ENCODE measurements around the gene AP2B1. TPM values are rescaled to one million over a fixed set of nuclear protein-coding genes. Genes with fewer than 3 reads are reported as not detected.

The AP2B1 gene
- total RNA-seq, 1 donor from 2014 or later, result 229 TPM

DNA sequence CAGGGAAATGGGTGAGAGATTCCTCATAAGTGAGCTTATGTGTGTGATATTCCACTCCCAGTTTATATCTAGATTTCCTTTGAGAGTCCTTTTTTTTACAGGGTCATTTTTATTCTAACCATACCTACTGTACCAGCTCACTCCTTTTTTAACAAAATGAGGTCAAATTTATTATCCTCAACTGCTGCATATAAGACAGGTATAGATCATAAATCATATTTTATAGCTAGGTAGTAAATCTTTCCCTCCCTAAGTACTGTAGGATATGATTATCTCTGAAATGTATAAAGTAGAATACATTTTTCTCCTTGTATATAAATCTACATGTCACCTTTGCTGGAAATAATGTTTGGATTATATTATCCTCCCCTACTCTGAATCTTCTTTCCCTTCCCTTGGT is 31.5 kb downstream of the AP2B1 start:
- intact Hi-C loops (cut with micrococcal nuclease), result no loop called here

- intact Hi-C loops (cut with micrococcal nuclease), result no loop called here
Observed at GRCh38 chr17:35621768-35622167, 34.6 kb downstream of the AP2B1 start.

GRCh38 chr17:35627417-35627816 is 40.3 kb downstream of the AP2B1 start:
- intact Hi-C loops (cut with micrococcal nuclease), result no loop called here

DNA sequence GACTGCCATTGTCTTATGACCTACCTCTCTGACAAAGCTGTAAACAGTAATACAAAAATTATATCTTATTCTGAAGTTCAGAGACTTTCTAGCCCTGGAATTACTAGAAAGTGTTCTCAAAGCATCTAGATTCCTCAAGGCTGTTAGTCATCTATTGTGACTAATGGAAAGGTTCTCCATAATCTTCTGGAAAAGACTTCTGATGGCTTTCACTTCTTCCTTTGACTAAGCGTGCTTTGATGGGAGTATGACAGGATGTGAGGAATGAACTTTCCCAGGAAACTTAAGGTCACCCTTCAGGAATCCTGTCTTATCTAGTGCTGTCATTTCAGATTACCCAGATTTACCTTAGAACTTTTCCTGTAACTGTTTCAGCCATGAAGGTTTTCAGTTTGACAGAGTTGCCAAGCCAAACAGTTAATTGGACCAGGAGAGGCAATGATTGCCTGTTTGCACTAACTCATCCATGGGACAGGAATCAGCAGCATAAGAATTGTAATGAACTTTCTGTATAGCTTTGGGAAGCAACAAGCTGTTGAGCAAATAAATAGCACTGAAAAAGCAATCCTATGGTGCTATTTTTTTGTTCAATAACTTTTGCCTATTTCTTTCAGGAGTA is 43.5 kb downstream of the AP2B1 start:
- intact Hi-C loops (cut with micrococcal nuclease), result loop anchor here (10.0 kb wide), 1 partner anchor 56 kb away; the partner anchor contains the start of gene PEX12

GRCh38 chr17:35641032-35641431 is 53.9 kb downstream of the AP2B1 start:
- intact Hi-C loops (cut with micrococcal nuclease), result no loop called here

- intact Hi-C loops (cut with micrococcal nuclease), result no loop called here
Observed at GRCh38 chr17:35645923-35646322, 58.8 kb downstream of the AP2B1 start.

GRCh38 chr17:35651467-35651866 is 64.3 kb downstream of the AP2B1 start:
- intact Hi-C loops (cut with micrococcal nuclease), result no loop called here

- intact Hi-C loops (cut with micrococcal nuclease), result no loop called here
Observed at GRCh38 chr17:35653619-35654361, 66.7 kb downstream of the AP2B1 start.

DNA sequence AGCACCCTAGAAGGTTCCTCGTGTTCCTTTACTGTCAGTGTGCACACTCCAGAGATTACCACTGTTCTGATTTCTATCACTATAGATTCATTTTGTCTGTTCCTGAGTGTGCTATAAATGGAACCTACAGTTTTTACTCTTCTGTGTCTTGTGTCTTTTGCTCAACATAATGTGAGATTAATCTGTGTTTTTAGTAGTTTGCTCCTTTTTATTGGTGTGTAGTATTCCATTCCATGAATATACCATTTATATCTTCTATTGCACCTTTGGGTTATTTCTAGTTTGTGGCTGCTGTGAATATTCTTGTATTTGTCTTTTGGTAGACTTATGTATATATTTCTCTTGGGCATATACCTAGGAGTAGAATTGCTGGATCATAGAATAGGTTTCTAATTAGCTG is 68.2 kb downstream of the AP2B1 start:
- intact Hi-C loops (cut with micrococcal nuclease), result no loop called here

DNA sequence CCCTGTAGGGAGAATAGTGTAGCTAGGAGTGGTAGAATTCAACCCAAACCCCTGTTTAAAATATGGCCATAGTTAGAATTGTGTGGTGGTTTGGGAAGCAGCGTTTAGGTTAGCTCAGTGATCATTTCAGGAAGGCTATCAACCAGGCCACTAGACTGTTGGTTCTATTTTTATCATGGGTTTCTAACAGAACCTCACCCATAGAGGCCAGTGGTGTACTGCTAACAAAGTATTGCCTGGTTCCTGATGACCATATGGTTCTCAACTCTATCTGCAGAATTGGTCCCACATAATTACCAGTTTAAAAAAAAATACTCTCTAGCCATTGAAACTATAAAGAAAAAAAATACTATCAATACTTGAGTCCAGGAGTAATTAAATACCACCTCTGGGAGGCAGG is 73.8 kb downstream of the AP2B1 start:
- intact Hi-C loops (cut with micrococcal nuclease), result no loop called here

GRCh38 chr17:35664685-35665084 is 77.6 kb downstream of the AP2B1 start:
- intact Hi-C loops (cut with micrococcal nuclease), result no loop called here

DNA sequence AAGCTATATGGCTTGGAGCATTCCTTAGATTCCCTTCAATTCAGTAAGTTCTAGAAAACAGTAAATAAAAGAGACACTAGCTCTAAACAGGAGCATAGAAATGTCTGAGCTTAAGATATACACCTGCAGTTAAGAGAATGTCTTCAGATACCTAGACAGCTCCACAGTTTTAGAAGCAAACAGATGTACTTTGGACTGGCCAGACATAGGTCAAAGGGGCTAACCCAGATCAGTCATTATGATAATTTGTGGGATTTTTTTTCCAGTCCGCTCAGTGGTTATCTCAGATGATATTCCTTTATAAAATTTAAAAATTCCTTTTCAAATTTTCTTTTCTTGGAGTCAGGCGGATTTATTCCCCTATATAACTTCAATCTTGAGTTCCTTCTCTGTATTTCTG is 78.5 kb downstream of the AP2B1 start:
- intact Hi-C loops (cut with micrococcal nuclease), result no loop called here

DNA sequence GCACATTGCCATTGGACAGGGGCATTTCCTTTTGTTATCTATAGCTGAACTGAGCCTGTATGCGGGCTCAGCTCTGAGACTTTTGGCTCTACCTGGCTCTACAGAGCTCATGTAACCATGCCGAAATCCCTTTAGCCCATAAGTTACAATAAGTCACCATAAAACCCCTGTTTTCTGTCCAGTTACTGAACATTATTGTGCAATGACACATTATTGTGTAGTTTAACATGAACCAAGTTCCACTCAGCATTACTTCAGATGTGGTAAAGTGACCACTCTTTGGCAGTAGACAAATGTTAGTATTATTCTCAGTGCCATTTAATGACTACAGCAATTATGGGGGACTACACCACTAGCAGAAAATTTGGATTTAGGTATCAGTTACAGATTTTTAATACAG is 78.9 kb downstream of the AP2B1 start:
- intact Hi-C loops (cut with micrococcal nuclease), result no loop called here

DNA sequence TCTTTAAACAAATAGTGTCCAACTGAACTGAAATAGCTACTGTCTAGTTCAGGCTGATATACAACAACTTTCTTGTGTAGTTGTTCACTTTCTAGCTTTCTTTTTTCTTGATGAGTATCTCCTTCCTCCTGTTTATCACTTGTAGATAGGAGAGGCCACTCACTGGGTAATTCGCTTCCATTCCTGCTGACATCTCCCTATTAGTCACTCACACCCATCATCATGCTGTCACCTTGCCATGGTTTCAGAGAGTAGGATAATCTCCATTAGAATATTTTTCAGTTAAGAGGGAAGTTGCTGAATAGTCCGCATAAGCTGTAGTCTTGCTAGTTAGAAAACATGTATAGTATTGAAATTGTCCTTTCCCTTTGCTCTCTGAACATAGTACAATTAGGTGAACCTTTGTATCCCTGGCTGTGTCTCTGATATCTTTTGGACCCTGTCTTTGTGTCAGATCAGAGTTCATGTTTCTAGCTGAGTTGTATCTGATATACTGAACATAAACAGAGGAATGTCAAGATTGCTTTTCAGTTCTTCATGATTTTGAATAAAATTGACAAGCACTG is 79.9 kb downstream of the AP2B1 start:
- intact Hi-C loops (cut with micrococcal nuclease), result no loop called here

DNA sequence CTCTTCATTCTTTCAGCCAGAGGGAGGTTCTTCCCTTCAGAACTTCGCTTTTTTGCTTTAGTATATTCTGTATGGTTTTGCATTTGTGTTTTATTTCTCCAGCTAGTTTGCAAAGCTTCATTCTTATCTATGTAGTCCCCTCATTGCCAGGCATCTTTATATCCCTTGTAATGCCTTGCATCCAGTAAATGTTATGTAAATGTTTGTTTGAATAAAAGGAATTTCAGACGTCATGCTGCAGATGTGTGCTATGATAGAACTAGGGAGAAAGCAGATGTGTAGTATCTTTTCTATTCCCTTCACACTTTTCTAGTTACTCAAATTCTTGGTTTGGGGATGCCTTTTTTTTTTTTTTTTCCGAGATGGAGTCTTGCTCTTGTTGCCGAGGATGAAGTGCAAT is 81.7 kb downstream of the AP2B1 start:
- intact Hi-C loops (cut with micrococcal nuclease), result no loop called here

- intact Hi-C loops (cut with micrococcal nuclease), result no loop called here
Observed at GRCh38 chr17:35674552-35674951, 87.4 kb downstream of the AP2B1 start.

- intact Hi-C loops (cut with micrococcal nuclease), result no loop called here
Observed at GRCh38 chr17:35676441-35676840, 89.3 kb downstream of the AP2B1 start.

DNA sequence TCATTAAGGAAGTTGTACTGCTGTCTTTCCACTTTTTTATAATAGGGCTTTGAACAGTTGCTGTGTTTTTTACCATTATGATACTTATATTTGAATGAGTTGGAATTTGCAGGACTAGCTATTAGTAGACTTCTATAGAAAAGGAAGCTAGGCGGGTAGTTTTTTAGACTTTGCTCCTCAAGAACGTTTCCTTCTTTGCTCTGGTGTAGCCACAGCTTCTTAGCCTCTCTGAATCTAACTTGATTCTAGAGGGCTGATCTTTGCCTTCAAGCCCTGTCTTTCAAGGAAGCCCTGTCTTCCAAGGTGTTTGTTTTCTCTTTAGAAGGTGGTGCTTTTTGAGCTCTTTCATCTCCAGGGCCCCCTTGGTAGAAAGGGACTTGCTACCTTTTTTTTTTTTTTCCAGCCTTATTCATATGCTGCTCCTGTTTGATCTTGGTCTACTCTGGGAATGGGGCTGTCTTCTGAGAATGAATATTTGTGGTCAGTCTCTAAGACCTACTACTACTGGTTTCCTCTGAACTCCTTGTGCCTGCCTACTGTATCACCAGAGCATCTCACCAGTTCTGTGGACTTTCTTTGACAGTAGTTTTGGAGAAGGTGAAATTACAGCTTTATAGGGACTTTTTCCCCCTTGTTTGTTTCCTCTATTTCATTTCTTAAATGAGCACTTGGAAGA is 92.0 kb downstream of the AP2B1 start:
- intact Hi-C loops (cut with micrococcal nuclease), result no loop called here

GRCh38 chr17:35683591-35683990 is 96.5 kb downstream of the AP2B1 start:
- intact Hi-C loops (cut with micrococcal nuclease), result no loop called here

GRCh38 chr17:35684055-35684802 is 97.1 kb downstream of the AP2B1 start:
- intact Hi-C loops (cut with micrococcal nuclease), result no loop called here

GRCh38 chr17:35692512-35693210 is 105.5 kb downstream of the AP2B1 start:
- intact Hi-C loops (cut with micrococcal nuclease), result no loop called here

All from T-helper 1 cell treated with Interleukin-12 subunit alpha and Interleukin-12 subunit beta and Interleukin-4 antibody, amounts not matched to agents 30 ng/mL and 1 ng/mL, for 36 hours (primary cell).